Measurements from ENCODE around the gene CCDC188. TPM values are rescaled to one million over a fixed set of nuclear protein-coding genes. Genes with fewer than 3 reads are reported as not detected.

Gene CCDC188
- not detected in 2 replicates for total RNA-seq
- total RNA-seq (2013), result not detected
- polyA plus RNA-seq, result not detected in 2 replicates
- polyA minus RNA-seq, result not detected in 2 replicates

GRCh38 chr22:20150381-20151275, at the start of gene CCDC188:
TSS of gene CCDC188 (minus strand) at chr22:20151055. CDS start at chr22:20150986, 69 bp downstream.
- ChIA-PET CTCF (interaction anchor here (1.0 kb wide), 1 partner anchor 420 kb away, joined by 5 read pairs; no protein-coding TSS in a partner anchor), POLR2A (no interaction called here)
- Histone ChIP-seq H3K4me1 (ENCODE audit: control insufficient read depth in 2 of 2, insufficient read depth in 2 of 2, low read length in 2 of 2) (peaks cover 0 to 3% of the 10 kb centered on the region in 2 donors), H3K4me3 (ENCODE audit: control extremely low read depth in 1 of 5, extremely low read depth in 1 of 5, insufficient read depth in 1 of 5, low read depth in 2 of 5, low read length in 4 of 5) (no peak within 1 kb of the TSS), H3K27me3 (replicated peaks in 1 of 4; ENCODE audit: control extremely low read depth in 1 of 4, control insufficient read depth in 3 of 4, insufficient read depth in 4 of 4, low read length in 3 of 4) (peaks cover 0 to 9% (median 1%) of the 10 kb centered on the region in 4 experiments), H3K4me2 (replicated peaks; ENCODE audit: low read depth, low read length, poor library complexity, severe bottlenecking) (no peak within 1 kb of the TSS), H4K20me1 (ENCODE audit: control insufficient read depth, insufficient read depth, low read length, poor library complexity, severe bottlenecking) (no peaks in the 10 kb centered on the region), H3K27ac (ENCODE audit: low read length in 2 of 2) (no peak within 1 kb of the TSS), H3K9me3 (ENCODE audit: control extremely low read depth in 1 of 3, control insufficient read depth in 2 of 3, insufficient read depth in 1 of 3, low read length in 2 of 3) (no peaks in the 10 kb centered on the region), H2AFZ (ENCODE audit: insufficient read depth, low read depth, low read length, poor library complexity, severe bottlenecking) (no peak within 1 kb of the TSS), H3K79me2 (ENCODE audit: control insufficient read depth, insufficient read depth, low read length) (no peaks in the 10 kb centered on the region), H3K9ac (ENCODE audit: low read length) (no peak within 1 kb of the TSS), H3K36me3 (replicated peaks in 1 of 2; ENCODE audit: control extremely low read depth in 1 of 2, control insufficient read depth in 1 of 2, extremely low read depth in 1 of 2, insufficient read depth in 2 of 2, low read length in 1 of 2) (no peaks in the 10 kb centered on the region)
- H3K27me3 Mint-ChIP-seq, result no peaks in the 10 kb centered on the region
- TF ChIP-seq EZH2 (IDR thresholded peaks at IDR 0.05; ENCODE audit: borderline replicate concordance, insufficient read depth, low read depth, low read length, poor library complexity, severe bottlenecking) (no peak), CTCF (IDR thresholded peaks at IDR 0.05) (no peak)
- 66% methylated on average over 10 of the region's 14 CpGs for WGBS (ENCODE audit: insufficient coverage)
- DNase-seq, result no peak
- no peak within 1 kb of the TSS for H3K27ac Mint-ChIP-seq
- H3K4me1 Mint-ChIP-seq, result peaks cover 4% of the 10 kb centered on the region
- ATAC-seq (ENCODE audit: low read depth), result no peak
- H3K9me3 Mint-ChIP-seq (ENCODE audit: insufficient read depth), result no peaks in the 10 kb centered on the region
- H3K4me3 Mint-ChIP-seq, result no peak within 1 kb of the TSS
- intact Hi-C loops (cut with micrococcal nuclease), result no loop called here

GRCh38 chr22:20199906-20200305, 49.1 kb upstream of the CCDC188 start:
- Histone ChIP-seq H3K4me3 (ENCODE audit: control extremely low read depth in 1 of 5, extremely low read depth in 1 of 5, insufficient read depth in 1 of 5, low read depth in 2 of 5, low read length in 4 of 5) (no peak overlapping the region), H3K4me2 (replicated peaks; ENCODE audit: low read depth, low read length, poor library complexity, severe bottlenecking) (no peak overlapping the region), H3K36me3 (replicated peaks in 1 of 2; ENCODE audit: control extremely low read depth in 1 of 2, control insufficient read depth in 1 of 2, extremely low read depth in 1 of 2, insufficient read depth in 2 of 2, low read length in 1 of 2) (no peaks in the 10 kb centered on the region), H3K27ac (ENCODE audit: low read length in 2 of 2) (no peak overlapping the region), H3K79me2 (ENCODE audit: control insufficient read depth, insufficient read depth, low read length) (no peaks in the 10 kb centered on the region), H4K20me1 (ENCODE audit: control insufficient read depth, insufficient read depth, low read length, poor library complexity, severe bottlenecking) (no peaks in the 10 kb centered on the region), H3K9ac (ENCODE audit: low read length) (no peak overlapping the region), H3K9me3 (ENCODE audit: control extremely low read depth in 1 of 3, control insufficient read depth in 2 of 3, insufficient read depth in 1 of 3, low read length in 2 of 3) (no peaks in the 10 kb centered on the region), H2AFZ (ENCODE audit: insufficient read depth, low read depth, low read length, poor library complexity, severe bottlenecking) (no peak overlapping the region), H3K27me3 (replicated peaks in 1 of 4; ENCODE audit: control extremely low read depth in 1 of 4, control insufficient read depth in 3 of 4, insufficient read depth in 4 of 4, low read length in 3 of 4) (peaks cover 0 to 2% (median 0%) of the 10 kb centered on the region in 4 experiments), H3K4me1 (ENCODE audit: control insufficient read depth in 2 of 2, insufficient read depth in 2 of 2, low read length in 2 of 2) (no peaks in the 10 kb centered on the region)
- no peak for TF ChIP-seq CTCF (IDR thresholded peaks at IDR 0.05)
- no peak for TF ChIP-seq EZH2 (IDR thresholded peaks at IDR 0.05; ENCODE audit: borderline replicate concordance, insufficient read depth, low read depth, low read length, poor library complexity, severe bottlenecking)
- Mint-ChIP-seq H3K9me3 (ENCODE audit: insufficient read depth) (no peaks in the 10 kb centered on the region), H3K27me3 (peaks cover 7% of the 10 kb centered on the region), H3K27ac (no peak overlapping the region), H3K4me1 (no peaks in the 10 kb centered on the region), H3K4me3 (no peak overlapping the region)
- WGBS (ENCODE audit: insufficient coverage), result 86% methylated on average over 3 of the region's 5 CpGs
- ATAC-seq (ENCODE audit: low read depth) (no peak), DNase-seq (no peak)
- intact Hi-C loops (cut with micrococcal nuclease), result no loop called here
- CTCF ChIA-PET, result no interaction called here
- POLR2A ChIA-PET, result no interaction called here
